ENCODE data around the gene PRR14L. TPM values are rescaled to one million over a fixed set of nuclear protein-coding genes. Genes with fewer than 3 reads are reported as not detected.
"Not testable (repeated sequence)": the region's sequence is repeated elsewhere in the genome, so short reads cannot be mapped to it uniquely, and the experiment has no call there.

PRR14L gene
- total RNA-seq, 1 experiment from 2014 or later, result 138 TPM

DNA sequence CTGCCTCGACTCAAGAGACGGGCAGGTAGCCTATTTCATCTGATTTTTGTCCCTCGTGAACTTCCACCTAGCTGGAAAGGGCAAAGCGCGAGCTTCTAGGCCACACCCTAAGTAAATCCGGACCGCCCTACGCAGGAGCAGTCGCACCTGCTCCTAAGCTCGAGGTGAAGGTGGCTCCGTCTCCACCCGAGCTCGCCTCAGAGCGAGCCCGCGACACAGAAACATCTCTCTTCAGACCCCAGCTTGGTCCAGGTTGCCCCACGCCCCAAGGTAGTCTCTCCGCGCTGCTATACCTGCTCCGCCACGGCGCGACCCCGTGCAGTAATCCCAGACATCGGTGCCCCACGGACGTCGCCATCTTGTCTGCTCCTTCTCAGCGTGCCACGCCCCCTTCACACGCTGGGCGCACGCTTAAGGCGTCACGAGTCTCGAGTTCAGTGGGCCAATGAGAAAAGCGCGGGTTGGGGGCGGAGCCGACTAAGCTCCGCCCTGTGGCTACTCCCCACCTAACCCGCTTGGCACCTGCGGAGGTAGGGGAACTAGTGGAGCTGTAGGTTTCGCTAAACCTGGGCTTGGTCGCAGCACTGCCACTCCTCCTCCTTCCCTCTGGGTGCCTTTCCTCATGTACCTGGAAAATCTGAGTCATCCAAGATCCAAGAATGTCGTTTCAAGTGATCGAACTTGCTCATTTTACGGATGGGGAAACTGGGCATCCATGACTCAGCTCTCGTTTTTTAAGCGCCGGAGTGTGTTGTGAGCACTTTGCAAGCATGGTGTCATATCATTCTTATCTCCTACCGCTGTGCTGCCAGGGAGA is 87.9 kb downstream of the PRR14L start, which contains the start of gene PISD:
Gene PISD, minus strand, starts transcription at position 365 of the 817 bp plus-strand sequence. Its CDS starts 7 bp downstream, at position 358.
- H4K8ac ChIP-seq (replicated peaks; ENCODE audit: insufficient read length, low read depth, low read length), result no peak within 1 kb of the TSS
- peak within 1 kb of the TSS; percentile 91 to 99 for H3K4me3 Mint-ChIP-seq
- H3K9me3 Mint-ChIP-seq, result no peaks in the 10 kb centered on the region
- peak within 1 kb of the TSS; percentile 83 for H3K4me2 ChIP-seq (ENCODE audit: insufficient read depth, insufficient read length, low read length)
- H3K56ac ChIP-seq (ENCODE audit: insufficient read length, low read depth, low read length), result no peak within 1 kb of the TSS
- H4K20me1 ChIP-seq (ENCODE audit: control insufficient read depth, insufficient read depth, insufficient read length), result no peaks in the 10 kb centered on the region
- peaks cover 4% of the 10 kb centered on the region for H3K27me3 Mint-ChIP-seq (ENCODE audit: low read depth)
- H2BK20ac ChIP-seq (ENCODE audit: low read depth, low read length, poor library complexity, severe bottlenecking), result no peak within 1 kb of the TSS
- H3K79me2 ChIP-seq (ENCODE audit: insufficient read depth, low read length), result peaks cover 28% of the 10 kb centered on the region; the same call in 1 of the 2 replicates
- H3K9ac ChIP-seq (ENCODE audit: extremely low read depth, insufficient read length, low read length), result peak within 1 kb of the TSS; percentile 87
- no peak within 1 kb of the TSS for H2AK5ac ChIP-seq (ENCODE audit: insufficient read length, low read length)
- peak; percentile 96 for DNase-seq
- H2AFZ ChIP-seq (ENCODE audit: low read length), result no peak within 1 kb of the TSS
- no peak within 1 kb of the TSS for H3K23ac ChIP-seq (ENCODE audit: insufficient read length, low read depth, low read length)
- H3K27me3 ChIP-seq (ENCODE audit: insufficient read depth, low read length), result no peaks in the 10 kb centered on the region
- H3K4me1 Mint-ChIP-seq, result peaks cover 11 to 14% of the 10 kb centered on the region in 2 experiments
- no peak within 1 kb of the TSS for H2BK5ac ChIP-seq (ENCODE audit: insufficient read length, low read length)
- H3K27ac Mint-ChIP-seq, result peak within 1 kb of the TSS; percentile 96 to 99 (median 97)
- peak within 1 kb of the TSS; percentile 79 for H3K18ac ChIP-seq (ENCODE audit: insufficient read length, low read depth, low read length)
- no peak within 1 kb of the TSS for H3K4ac ChIP-seq (ENCODE audit: low read depth, low read length)
- no peak within 1 kb of the TSS for H2BK12ac ChIP-seq (ENCODE audit: insufficient read length, low read depth, low read length)
- no peak for TF ChIP-seq CTCF (conservative IDR thresholded peaks at IDR 0.05)
- H2BK15ac ChIP-seq (ENCODE audit: low read depth, low read length), result no peak within 1 kb of the TSS
- no peak within 1 kb of the TSS for H2BK120ac ChIP-seq (ENCODE audit: low read depth, low read length, poor library complexity, severe bottlenecking)
- H3K36me3 Mint-ChIP-seq (ENCODE audit: insufficient read depth in 1 of 3, low read depth in 3 of 3), result no peaks in the 10 kb centered on the region
- H4K5ac ChIP-seq (ENCODE audit: insufficient read length, low read depth, low read length), result peak within 1 kb of the TSS; percentile 7
- no peaks in the 10 kb centered on the region for H3K9me3 ChIP-seq (ENCODE audit: control insufficient read depth, low read depth, low read length)
- H3T11ph ChIP-seq (ENCODE audit: low read length), result no peak within 1 kb of the TSS
- no CpG with 5 or more reads among the region's 52 CpGs for WGBS (ENCODE audit: extremely low coverage, insufficient read length, low lambda C conversion rate)
- no peaks in the 10 kb centered on the region for H3K4me1 ChIP-seq (ENCODE audit: insufficient read depth, low read length)
- H3K79me1 ChIP-seq (ENCODE audit: insufficient read depth, low read depth, low read length, poor library complexity, severe bottlenecking), result peaks cover 11% of the 10 kb centered on the region
- no peak within 1 kb of the TSS for H3K27ac ChIP-seq (ENCODE audit: insufficient read length, low read depth, low read length)
- H4K91ac ChIP-seq (ENCODE audit: insufficient read length, low read depth, low read length), result no peak within 1 kb of the TSS
- peak within 1 kb of the TSS; percentile 71; the same call in 1 of the 2 replicates for H3K14ac ChIP-seq (ENCODE audit: insufficient read depth, low read length)
- H3K23me2 ChIP-seq (ENCODE audit: insufficient read length, low read depth, low read length, poor library complexity, severe bottlenecking), result peaks cover 3% of the 10 kb centered on the region

- not testable (repeated sequence) for H3K9me3 ChIP-seq (ENCODE audit: control insufficient read depth, low read depth, low read length); H4K5ac ChIP-seq (ENCODE audit: insufficient read length, low read depth, low read length); H3K18ac ChIP-seq (ENCODE audit: insufficient read length, low read depth, low read length); H2AFZ ChIP-seq (ENCODE audit: low read length); DNase-seq; H2BK120ac ChIP-seq (ENCODE audit: low read depth, low read length, poor library complexity, severe bottlenecking); H3K23me2 ChIP-seq (ENCODE audit: insufficient read length, low read depth, low read length, poor library complexity, severe bottlenecking); H3K56ac ChIP-seq (ENCODE audit: insufficient read length, low read depth, low read length); H3K27me3 ChIP-seq (ENCODE audit: insufficient read depth, low read length); H2AK5ac ChIP-seq (ENCODE audit: insufficient read length, low read length); H3K23ac ChIP-seq (ENCODE audit: insufficient read length, low read depth, low read length); H3K9me3 Mint-ChIP-seq; H2BK12ac ChIP-seq (ENCODE audit: insufficient read length, low read depth, low read length); H2BK5ac ChIP-seq (ENCODE audit: insufficient read length, low read length); H3K4ac ChIP-seq (ENCODE audit: low read depth, low read length); H3K4me1 ChIP-seq (ENCODE audit: insufficient read depth, low read length); H4K20me1 ChIP-seq (ENCODE audit: control insufficient read depth, insufficient read depth, insufficient read length); H2BK20ac ChIP-seq (ENCODE audit: low read depth, low read length, poor library complexity, severe bottlenecking); H3T11ph ChIP-seq (ENCODE audit: low read length); H3K27ac ChIP-seq (ENCODE audit: insufficient read length, low read depth, low read length); H4K91ac ChIP-seq (ENCODE audit: insufficient read length, low read depth, low read length); H3K27me3 Mint-ChIP-seq (ENCODE audit: low read depth); H4K8ac ChIP-seq (replicated peaks; ENCODE audit: insufficient read length, low read depth, low read length); H3K36me3 Mint-ChIP-seq (ENCODE audit: insufficient read depth in 1 of 3, low read depth in 3 of 3); H2BK15ac ChIP-seq (ENCODE audit: low read depth, low read length); H3K14ac ChIP-seq (ENCODE audit: insufficient read depth, low read length)
- peak overlapping the region; percentile 91 to 99 for H3K4me3 Mint-ChIP-seq
- peak overlapping the region; percentile 83 for H3K4me2 ChIP-seq (ENCODE audit: insufficient read depth, insufficient read length, low read length)
- no CpG with 5 or more reads among the region's 10 CpGs for WGBS (ENCODE audit: extremely low coverage, insufficient read length, low lambda C conversion rate)
- H3K9ac ChIP-seq (ENCODE audit: extremely low read depth, insufficient read length, low read length), result peak overlapping the region; percentile 87
- peaks cover 11% of the 10 kb centered on the region for H3K79me1 ChIP-seq (ENCODE audit: insufficient read depth, low read depth, low read length, poor library complexity, severe bottlenecking)
- peak overlapping the region in 2 of 3 experiments; percentile 29 to 99; a peak in 1 of 7 replicates for H3K27ac Mint-ChIP-seq
- peaks cover 28% of the 10 kb centered on the region; the same call in 1 of the 2 replicates for H3K79me2 ChIP-seq (ENCODE audit: insufficient read depth, low read length)
- H3K4me1 Mint-ChIP-seq, result peaks cover 11 to 14% of the 10 kb centered on the region in 2 experiments
Measured at GRCh38 chr22:31660860-31661341, 89.0 kb downstream of the PRR14L start.
